ENCODE results near the gene CNOT6L.

Gene CNOT6L

GRCh38 chr4:77818073-77818601 is 1.0 kb downstream of the CNOT6L start:
- TF ChIP-seq, protein P1, sequence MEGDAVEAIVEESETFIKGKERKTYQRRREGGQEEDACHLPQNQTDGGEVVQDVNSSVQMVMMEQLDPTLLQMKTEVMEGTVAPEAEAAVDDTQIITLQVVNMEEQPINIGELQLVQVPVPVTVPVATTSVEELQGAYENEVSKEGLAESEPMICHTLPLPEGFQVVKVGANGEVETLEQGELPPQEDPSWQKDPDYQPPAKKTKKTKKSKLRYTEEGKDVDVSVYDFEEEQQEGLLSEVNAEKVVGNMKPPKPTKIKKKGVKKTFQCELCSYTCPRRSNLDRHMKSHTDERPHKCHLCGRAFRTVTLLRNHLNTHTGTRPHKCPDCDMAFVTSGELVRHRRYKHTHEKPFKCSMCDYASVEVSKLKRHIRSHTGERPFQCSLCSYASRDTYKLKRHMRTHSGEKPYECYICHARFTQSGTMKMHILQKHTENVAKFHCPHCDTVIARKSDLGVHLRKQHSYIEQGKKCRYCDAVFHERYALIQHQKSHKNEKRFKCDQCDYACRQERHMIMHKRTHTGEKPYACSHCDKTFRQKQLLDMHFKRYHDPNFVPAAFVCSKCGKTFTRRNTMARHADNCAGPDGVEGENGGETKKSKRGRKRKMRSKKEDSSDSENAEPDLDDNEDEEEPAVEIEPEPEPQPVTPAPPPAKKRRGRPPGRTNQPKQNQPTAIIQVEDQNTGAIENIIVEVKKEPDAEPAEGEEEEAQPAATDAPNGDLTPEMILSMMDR (IDR thresholded peaks at IDR 0.05; ENCODE audit: control extremely low read depth, extremely low read depth, low read depth, missing control alignments), result peak; percentile 55
- CTCF ChIA-PET, result interaction anchor here (0.7 to 2.6 kb wide), 7 partner anchors 9 to 199 kb away, joined by 3 to 11 read pairs (median 4); partner anchors contain the start of gene MRPL1

GRCh38 chr4:77817304-77818072 is 1.7 kb downstream of the CNOT6L start:
- no peak for DNase-seq (ENCODE audit: extremely low spot score)
- ChIA-PET CTCF (interaction anchor here (0.7 to 2.6 kb wide), 8 partner anchors 8 to 198 kb away, joined by 3 to 11 read pairs (median 4); partner anchors contain the start of gene MRPL1), POLR2A (interaction anchor here (0.7 kb wide), 2 partner anchors 11 to 89 kb away, joined by 3 to 4 read pairs; no protein-coding TSS in a partner anchor)
- TF ChIP-seq, protein P1 (IDR thresholded peaks at IDR 0.05; ENCODE audit: control extremely low read depth, extremely low read depth, low read depth, missing control alignments), result no peak

More at GRCh38 chr4:77818073-77818601, 1.0 kb downstream of the CNOT6L start:
- POLR2A ChIA-PET, result interaction anchor here (0.7 kb wide), 2 partner anchors 11 to 90 kb away, joined by 3 to 4 read pairs; no protein-coding TSS in a partner anchor
- peak; percentile 42 for DNase-seq (ENCODE audit: extremely low spot score)

DNA sequence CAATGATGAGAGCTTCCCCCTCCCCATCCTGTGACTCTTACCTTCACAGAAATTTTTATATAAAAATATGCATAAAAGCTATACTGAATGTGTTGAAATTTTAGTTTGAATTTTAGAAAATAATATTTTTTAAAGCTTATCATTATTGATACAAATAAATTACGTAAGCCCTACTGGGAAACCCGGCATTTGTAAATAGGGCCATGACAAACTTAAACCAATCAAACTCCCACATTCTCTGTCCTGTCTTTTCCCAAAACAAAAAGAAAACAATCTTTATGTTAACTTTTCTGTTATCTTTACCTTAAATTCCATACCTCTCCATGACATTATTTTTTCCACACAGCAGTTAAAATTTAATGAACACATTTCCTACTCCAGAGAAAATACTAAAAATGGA is 2.6 kb downstream of the CNOT6L start:
- ChIA-PET CTCF (interaction anchor here (1.0 to 2.6 kb wide), 4 partner anchors 18 to 46 kb away, joined by 3 to 11 read pairs (median 4); partner anchors contain the start of gene MRPL1), POLR2A (no interaction called here)
- TF ChIP-seq, protein P1 (IDR thresholded peaks at IDR 0.05; ENCODE audit: control extremely low read depth, extremely low read depth, low read depth, missing control alignments), result no peak
- DNase-seq (ENCODE audit: extremely low spot score), result no peak

DNA sequence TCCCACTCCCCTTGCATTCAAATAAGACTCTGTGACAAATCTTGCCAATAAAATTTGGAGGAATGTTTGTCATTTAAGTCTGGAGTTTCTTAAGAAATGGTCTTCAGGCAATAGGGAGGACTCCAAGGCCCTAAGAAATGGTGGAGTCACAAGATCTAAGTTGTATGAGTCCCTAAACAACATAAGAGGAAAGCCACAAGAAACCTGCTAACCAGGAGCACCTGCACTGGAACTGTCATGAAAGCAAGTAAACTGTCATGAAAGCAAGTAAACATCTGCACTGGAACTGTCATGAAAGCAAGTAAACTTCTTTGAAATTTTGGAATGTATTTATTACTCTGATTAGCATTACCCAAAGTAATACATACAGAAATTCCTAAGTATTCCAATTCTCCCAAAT is 3.5 kb downstream of the CNOT6L start:
- CTCF ChIA-PET, result no interaction called here
- DNase-seq (ENCODE audit: extremely low spot score), result no peak
- TF ChIP-seq, protein P1 (IDR thresholded peaks at IDR 0.05; ENCODE audit: control extremely low read depth, extremely low read depth, low read depth, missing control alignments), result no peak
- POLR2A ChIA-PET, result no interaction called here

- POLR2A ChIA-PET, result no interaction called here
- CTCF ChIA-PET, result no interaction called here
Measured at GRCh38 chr4:77805840-77806239, 13.3 kb downstream of the CNOT6L start.

DNA sequence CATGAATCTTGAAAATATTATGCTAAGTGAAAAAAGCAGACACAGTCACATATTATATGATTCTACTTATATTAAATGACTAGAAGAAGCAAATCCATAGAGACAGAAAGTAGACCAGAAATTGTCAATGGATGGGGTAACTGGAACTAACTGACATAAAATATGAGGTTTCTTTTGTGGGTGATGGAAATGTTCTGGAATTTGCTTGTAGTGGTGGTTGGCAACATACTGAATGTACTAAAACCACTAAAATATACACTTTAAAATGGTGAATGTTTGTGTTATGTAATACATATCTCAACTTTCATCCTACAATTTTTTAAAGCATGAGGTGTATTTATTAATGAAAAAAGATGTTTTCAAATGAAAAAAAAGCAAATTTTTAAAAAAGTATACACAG is 14.7 kb downstream of the CNOT6L start:
- TF ChIP-seq, protein P1 (IDR thresholded peaks at IDR 0.05; ENCODE audit: control extremely low read depth, extremely low read depth, low read depth, missing control alignments), result no peak
- POLR2A ChIA-PET, result no interaction called here
- CTCF ChIA-PET, result no interaction called here
- DNase-seq (ENCODE audit: extremely low spot score), result no peak

More at GRCh38 chr4:77805840-77806239, 13.3 kb downstream of the CNOT6L start:
- TF ChIP-seq, protein P1 (IDR thresholded peaks at IDR 0.05; ENCODE audit: control extremely low read depth, extremely low read depth, low read depth, missing control alignments), result no peak
- no peak for DNase-seq (ENCODE audit: extremely low spot score)

Measured in GM10248 (cell line).